Spinal cord (tissue), 10 donors: Measurements from ENCODE around the gene SHANK2. TPM values are rescaled to one million over a fixed set of nuclear protein-coding genes. Genes with fewer than 3 reads are reported as not detected.
A peak's percentile ranks its signal among the peaks of the same experiment; 100 is the strongest.

Source experiments
- DNase-seq, 6 donors: peaks; one replicate each; pipeline versions ENCODE4 v3.0.0 to v3.0.0-alpha.2; 2013 to 2015; ENCODE audit warnings: low spot score in 6 of 6, low read depth in 4 of 6
- H3K27ac ChIP-seq: one replicate; pipeline ENCODE4 v1.5.1; 2013; ENCODE audit warnings: low read depth, low read length, control low read depth
- H3K27me3 ChIP-seq: one replicate; pipeline ENCODE4 v1.6.1; 2013; ENCODE audit warnings: low read length; ENCODE audit not compliant: control insufficient read depth, insufficient read depth
- H3K36me3 ChIP-seq: one replicate; pipeline ENCODE4 v1.6.1; 2013; ENCODE audit warnings: low read length; ENCODE audit not compliant: control insufficient read depth, insufficient read depth
- H3K4me1 ChIP-seq: one replicate; pipeline ENCODE4 v1.6.1; 2013; ENCODE audit warnings: low read length; ENCODE audit not compliant: control insufficient read depth, insufficient read depth
- H3K4me3 ChIP-seq: one replicate; pipeline ENCODE4 v1.5.1; 2013; ENCODE audit warnings: low read depth, low read length, control low read depth
- H3K9me3 ChIP-seq: one replicate; pipeline ENCODE4 v1.6.1; 2013; ENCODE audit warnings: low read length; ENCODE audit not compliant: control insufficient read depth, insufficient read depth
- WGBS: methylation state at CpG from one replicate; pipeline ENCODE4 v1.1.5; 2013; ENCODE audit warnings: missing lambda C conversion rate; ENCODE audit not compliant: insufficient coverage; 5-methylcytosine and 5-hydroxymethylcytosine counted together
- polyA plus RNA-seq, 2 donors: library from polyadenylated mRNA; unstranded; fragments of 120-200 nt; gene quantifications; one replicate each; pipeline ENCODE4 v1.2.1, GENCODE V29; 2013; ENCODE audit not compliant: insufficient read length in 2 of 2
- total RNA-seq, 2 donors: library from RNA; depleted of rRNA in 1 of 2; stranded (reverse); fragments of 120-200 nt in 1 of 2; fragments of >200 nt in 1 of 2; gene quantifications; one replicate each; pipeline versions ENCODE4 v1.2.3 to v1.2.4, GENCODE V29; 2013 to 2014
- donor health status: healthy.

The SHANK2 gene
- total and polyA plus RNA-seq, 4 donors: 10.9 to 36.4 (median 28.6) TPM

- no peak overlapping the region for H3K27ac ChIP-seq
- no peaks in the 10 kb centered on the region for H3K36me3 ChIP-seq
- WGBS: 8% methylated on average over 32 of the region's 40 CpGs
- H3K4me1 ChIP-seq: peaks cover 33% of the 10 kb centered on the region
- no peak overlapping the region for H3K4me3 ChIP-seq
- peaks cover 45% of the 10 kb centered on the region for H3K27me3 ChIP-seq
- peak in 1 of 6 donors; percentile 17 for DNase-seq
- H3K9me3 ChIP-seq: no peaks in the 10 kb centered on the region
Measured at GRCh38 chr11:71252770-71253730, 673 bp upstream of the SHANK2 start.

- Histone ChIP-seq H3K4me3 (peak overlapping the region; percentile 39), H3K36me3 (no peaks in the 10 kb centered on the region), H3K4me1 (peaks cover 41% of the 10 kb centered on the region), H3K27ac (no peak overlapping the region), H3K9me3 (no peaks in the 10 kb centered on the region), H3K27me3 (peaks cover 51% of the 10 kb centered on the region)
- under 1% methylated on average over 58 of the region's 59 CpGs for WGBS
- peak in 2 of 6 donors; percentile 49 to 65 for DNase-seq
Measured at GRCh38 chr11:71251761-71252268, 562 bp downstream of the SHANK2 start.

- peaks cover 51% of the 10 kb centered on the region for H3K27me3 ChIP-seq
- no peaks in the 10 kb centered on the region for H3K36me3 ChIP-seq
- H3K27ac ChIP-seq: no peak overlapping the region
- WGBS: under 1% methylated on average over 64 of the region's 64 CpGs
- no peak overlapping the region for H3K4me3 ChIP-seq
- no peaks in the 10 kb centered on the region for H3K9me3 ChIP-seq
- DNase-seq: peak in 2 of 6 donors; percentile 54 to 56
- H3K4me1 ChIP-seq: peaks cover 41% of the 10 kb centered on the region
Measured at GRCh38 chr11:71251151-71251721, 1.1 kb downstream of the SHANK2 start.

DNA sequence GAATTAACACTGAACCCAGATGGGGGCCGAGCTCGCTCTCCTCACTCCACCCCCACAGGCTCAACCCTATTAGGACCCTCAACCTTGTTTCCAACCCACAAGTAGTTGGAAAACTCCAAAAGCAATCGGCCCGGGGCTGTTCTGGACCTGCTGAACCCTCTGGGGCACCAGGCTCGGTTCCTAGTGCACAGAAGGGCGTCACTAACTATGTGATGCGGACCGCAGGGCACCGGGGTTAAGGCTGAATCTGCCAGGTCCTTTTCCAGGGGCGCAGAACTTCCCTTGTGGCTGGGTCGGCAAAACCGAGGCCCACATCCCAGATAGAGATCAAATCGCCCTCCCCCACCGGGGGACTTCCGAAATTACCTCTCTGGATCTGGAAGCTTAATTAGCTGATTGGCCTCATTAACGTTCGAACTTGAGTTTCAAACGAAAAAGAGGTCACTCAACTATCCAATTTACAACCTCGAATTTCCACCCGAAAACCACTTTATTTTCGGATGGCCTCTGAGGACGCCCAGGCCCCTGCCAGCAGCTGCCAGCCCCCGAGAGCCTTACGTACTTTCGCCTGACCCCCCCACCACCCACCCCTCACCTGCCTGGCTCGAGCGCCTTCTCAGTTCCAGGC is 1.7 kb downstream of the SHANK2 start:
- H3K4me3 ChIP-seq: no peak overlapping the region
- no peak for DNase-seq
- 11% methylated on average over 26 of the region's 27 CpGs for WGBS
- peaks cover 37% of the 10 kb centered on the region for H3K4me1 ChIP-seq
- no peaks in the 10 kb centered on the region for H3K36me3 ChIP-seq
- H3K27me3 ChIP-seq: peaks cover 54% of the 10 kb centered on the region
- H3K27ac ChIP-seq: no peak overlapping the region
- H3K9me3 ChIP-seq: no peaks in the 10 kb centered on the region

- 94% methylated on average over 2 of the region's 6 CpGs for WGBS
- H3K9me3 ChIP-seq: no peaks in the 10 kb centered on the region
Measured at GRCh38 chr11:71249301-71249700, 3.1 kb downstream of the SHANK2 start.

DNA sequence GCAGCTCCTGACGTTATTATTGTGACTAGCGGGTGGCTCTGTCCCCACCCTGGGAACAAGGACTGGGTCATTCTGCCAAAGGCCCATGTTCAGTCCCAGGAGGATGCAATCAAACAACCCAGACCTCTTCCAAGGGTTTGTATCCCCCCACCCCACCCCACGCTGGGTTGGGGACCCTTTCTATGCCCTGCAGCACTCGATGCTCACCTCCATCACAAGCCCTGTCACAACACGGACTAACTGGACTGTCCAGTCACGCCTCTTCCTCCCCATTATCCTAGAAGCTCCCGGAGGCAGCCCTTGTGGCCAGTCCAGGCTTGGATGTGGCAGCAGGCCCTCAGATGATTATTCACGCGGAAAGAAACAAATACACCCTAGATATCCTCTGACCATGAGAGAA is 3.7 kb downstream of the SHANK2 start:
- 67% methylated on average over 6 of the region's 9 CpGs for WGBS
- H3K9me3 ChIP-seq: peaks cover 1% of the 10 kb centered on the region
- DNase-seq: no peak
- no peak overlapping the region for H3K4me3 ChIP-seq
- peaks cover 52% of the 10 kb centered on the region for H3K27me3 ChIP-seq
- peaks cover 37% of the 10 kb centered on the region for H3K4me1 ChIP-seq
- no peak overlapping the region for H3K27ac ChIP-seq
- H3K36me3 ChIP-seq: no peaks in the 10 kb centered on the region

More at GRCh38 chr11:71249301-71249700, 3.1 kb downstream of the SHANK2 start:
- DNase-seq: no peak
- no peak overlapping the region for H3K4me3 ChIP-seq
- H3K27ac ChIP-seq: no peak overlapping the region
- peaks cover 52% of the 10 kb centered on the region for H3K27me3 ChIP-seq
- H3K36me3 ChIP-seq: no peaks in the 10 kb centered on the region
- peaks cover 37% of the 10 kb centered on the region for H3K4me1 ChIP-seq

DNA sequence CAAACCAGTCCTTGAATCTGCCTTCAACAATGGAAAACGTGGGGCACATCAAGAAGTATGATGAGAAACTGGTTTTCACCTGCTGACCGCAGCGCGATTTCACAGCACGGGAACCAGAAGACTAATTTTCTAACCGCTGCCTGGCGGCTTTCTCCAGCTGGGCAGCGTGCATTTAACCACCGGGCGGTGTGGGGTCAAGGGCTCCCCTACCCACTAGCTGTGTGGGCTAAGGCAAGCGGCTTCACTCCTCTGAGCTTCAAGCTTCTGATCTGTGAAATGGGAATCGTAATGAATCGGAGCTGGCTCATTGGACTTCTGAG is 4.2 kb downstream of the SHANK2 start:
- 86% methylated on average over 9 of the region's 13 CpGs for WGBS
- H3K36me3 ChIP-seq: no peaks in the 10 kb centered on the region
- H3K27me3 ChIP-seq: peaks cover 50% of the 10 kb centered on the region
- DNase-seq: no peak
- peaks cover 2% of the 10 kb centered on the region for H3K9me3 ChIP-seq
- H3K27ac ChIP-seq: no peak overlapping the region
- peaks cover 37% of the 10 kb centered on the region for H3K4me1 ChIP-seq
- H3K4me3 ChIP-seq: no peak overlapping the region

DNA sequence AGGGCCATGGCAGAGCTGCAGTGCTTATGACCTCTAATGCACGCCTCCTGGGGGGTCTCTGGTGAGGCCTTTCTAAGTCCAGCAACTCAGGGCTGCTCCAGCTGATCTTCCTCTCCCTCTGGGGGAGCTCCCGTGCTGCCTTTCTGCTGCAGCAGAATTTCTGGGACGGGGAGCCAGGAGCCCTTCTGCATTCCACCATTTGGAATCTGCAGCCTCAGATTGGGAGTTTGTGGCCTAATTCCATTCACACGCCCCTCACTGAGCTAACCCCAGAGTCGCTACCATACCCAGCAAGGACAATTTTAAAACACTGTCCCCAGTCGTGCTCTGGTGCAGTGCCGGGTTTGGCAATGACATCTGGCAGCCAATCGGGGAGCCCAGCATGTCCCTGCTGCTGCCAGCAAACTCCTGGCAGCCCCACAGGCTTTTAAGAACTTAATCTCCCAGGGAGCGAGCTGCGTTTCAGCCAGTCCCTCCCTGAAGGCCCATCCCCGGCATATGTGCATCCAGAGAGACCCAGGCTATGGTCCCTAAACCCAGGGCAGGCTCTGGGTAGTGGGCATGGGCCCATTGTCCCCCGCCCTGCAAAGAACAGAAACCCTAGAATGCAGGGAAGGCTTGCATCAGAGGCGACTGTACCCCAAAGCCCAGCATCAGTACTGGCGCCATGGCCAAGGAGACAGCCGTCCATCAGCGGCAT is 4.7 kb downstream of the SHANK2 start:
- Histone ChIP-seq H3K27me3 (peaks cover 46% of the 10 kb centered on the region), H3K27ac (no peak overlapping the region), H3K36me3 (no peaks in the 10 kb centered on the region), H3K9me3 (peaks cover 2% of the 10 kb centered on the region), H3K4me3 (no peak overlapping the region), H3K4me1 (peaks cover 34% of the 10 kb centered on the region)
- WGBS: 39% methylated on average over 15 of the region's 16 CpGs
- peak in 5 of 6 donors; percentile 36 to 87 (median 48) for DNase-seq

GRCh38 chr11:71246559-71246958 is 5.8 kb downstream of the SHANK2 start:
- DNase-seq: no peak
- 57% methylated on average over 1 of the region's 3 CpGs for WGBS
- Histone ChIP-seq H3K27ac (no peak overlapping the region), H3K4me3 (no peak overlapping the region), H3K36me3 (no peaks in the 10 kb centered on the region), H3K27me3 (peaks cover 42% of the 10 kb centered on the region), H3K9me3 (peaks cover 2% of the 10 kb centered on the region), H3K4me1 (peaks cover 29% of the 10 kb centered on the region)
